Neural progenitor cell (in vitro differentiated cells): ENCODE results near the gene PRRC2C.

Experiments
- CTCF ChIP-seq: fragments of 200-600 bp; sonication (generic); IDR thresholded peaks from 2 replicates; pipeline ENCODE4 v1.5.1; 2017; ENCODE audit warnings: antibody characterized with exemption, mild to moderate bottlenecking
- EZH2phosphoT487 ChIP-seq: fragments of 200-600 bp; sonication (generic); IDR thresholded peaks from 2 replicates; pipeline ENCODE4 v1.6.1; 2017; ENCODE audit warnings: antibody characterized with exemption

- TF ChIP-seq CTCF (no peak), EZH2phosphoT487 (no peak)
Measured at GRCh38 chr1:171468120-171468750, 17.1 kb upstream of the PRRC2C start.
